HG03039 (cell line): ENCODE results near the gene DPH6.

ENCODE experiments used
- ATAC-seq: cut with Tn5 transposase; IDR thresholded peaks from one replicate; pipeline ENCODE4 v1.9.1; 2021; ENCODE audit warnings: mild to moderate bottlenecking, moderate library complexity; ENCODE audit not compliant: unreplicated experiment

The DPH6 gene

GRCh38 chr15:35487417-35487816 lies 58.5 kb downstream of the DPH6 start:
- no peak for ATAC-seq

DNA sequence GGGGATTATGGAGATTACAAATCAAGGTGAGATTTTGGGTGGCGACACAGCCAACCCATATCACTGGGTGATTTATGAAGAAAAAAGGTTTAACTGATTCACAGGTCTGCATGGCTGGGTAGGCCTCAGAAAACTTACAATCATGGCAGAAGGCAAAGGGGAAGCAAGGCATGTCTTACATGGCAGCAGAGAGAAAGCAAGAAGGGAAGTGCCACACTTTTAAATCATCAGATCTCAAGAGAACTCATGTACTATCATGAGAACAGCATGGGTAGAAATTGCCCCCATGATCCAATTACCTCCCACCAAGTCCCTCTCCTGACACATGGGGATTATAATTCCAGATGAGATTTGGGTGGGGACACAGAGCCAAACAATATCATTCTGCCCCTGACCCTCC lies 59.7 kb downstream of the DPH6 start:
- ATAC-seq, result no peak

- ATAC-seq, result no peak
Measured at GRCh38 chr15:35485411-35485810, 60.6 kb downstream of the DPH6 start.

GRCh38 chr15:35484231-35484945 lies 61.6 kb downstream of the DPH6 start:
- no peak for ATAC-seq

- no peak for ATAC-seq
Measured at GRCh38 chr15:35481992-35482391, 64.0 kb downstream of the DPH6 start.

DNA sequence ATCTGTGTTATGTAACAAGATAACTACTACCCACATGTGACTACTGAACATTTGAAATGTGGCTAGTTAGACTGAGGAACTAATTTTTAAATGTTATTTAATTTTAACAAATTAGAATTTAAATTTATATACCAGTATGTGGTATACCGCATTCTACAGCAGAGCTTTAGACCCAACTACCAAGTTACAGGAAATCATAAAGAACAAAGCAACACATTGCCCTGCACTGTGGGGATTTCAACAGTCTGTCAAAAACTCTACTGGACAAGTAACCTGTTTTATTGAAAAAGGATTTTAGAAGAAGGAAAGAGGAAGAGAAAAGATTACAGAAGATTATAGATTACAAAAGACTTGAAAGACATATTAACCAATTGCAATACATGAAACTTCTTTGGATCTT lies 64.9 kb downstream of the DPH6 start:
- no peak for ATAC-seq

DNA sequence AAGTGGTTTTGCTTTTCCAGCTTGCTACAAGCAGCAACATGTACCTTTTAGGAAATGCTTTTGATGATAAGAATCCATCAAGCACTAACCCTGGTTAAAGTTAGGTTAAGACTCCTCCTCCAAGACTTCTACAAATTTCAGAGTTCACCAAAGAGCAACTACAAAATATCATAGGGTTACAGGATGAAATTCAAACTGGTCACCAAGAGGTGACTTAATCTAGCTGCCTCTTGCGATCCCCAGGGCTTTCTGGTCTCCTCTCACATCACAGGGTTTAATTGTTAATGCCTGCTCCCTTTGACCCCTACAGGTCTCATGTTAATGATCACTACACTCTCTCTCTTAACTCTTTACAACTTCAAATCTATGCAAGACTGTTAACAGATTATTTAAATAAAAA lies 66.5 kb downstream of the DPH6 start:
- no peak for ATAC-seq

- ATAC-seq, result no peak
Measured at GRCh38 chr15:35477312-35478262, 68.4 kb downstream of the DPH6 start.

GRCh38 chr15:35471024-35471423 lies 74.9 kb downstream of the DPH6 start:
- no peak for ATAC-seq

- no peak for ATAC-seq
Measured at GRCh38 chr15:35470441-35470840, 75.5 kb downstream of the DPH6 start.

- no peak for ATAC-seq
Measured at GRCh38 chr15:35466476-35466875, 79.5 kb downstream of the DPH6 start.

DNA sequence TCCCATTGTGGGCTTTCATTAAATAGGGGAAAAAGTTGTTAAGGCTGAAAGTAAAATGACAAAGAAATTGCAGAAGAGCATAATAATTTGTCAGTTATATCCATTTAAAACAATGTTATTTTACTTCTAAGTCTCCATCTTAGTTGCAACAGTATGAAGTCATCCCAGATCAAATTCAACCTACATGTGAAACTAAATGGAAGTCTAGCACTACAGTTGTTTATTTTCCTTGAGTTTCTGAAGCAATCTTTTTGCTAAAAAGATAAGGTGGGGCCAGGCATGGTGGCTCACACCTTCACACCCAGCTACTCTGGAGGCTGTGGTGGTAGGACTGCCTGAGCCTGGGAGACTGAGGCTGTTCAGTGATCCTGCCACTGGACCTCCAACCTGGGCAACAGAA lies 80.2 kb downstream of the DPH6 start:
- no peak for ATAC-seq

- no peak for ATAC-seq
Measured at GRCh38 chr15:35460616-35461015, 85.3 kb downstream of the DPH6 start.

DNA sequence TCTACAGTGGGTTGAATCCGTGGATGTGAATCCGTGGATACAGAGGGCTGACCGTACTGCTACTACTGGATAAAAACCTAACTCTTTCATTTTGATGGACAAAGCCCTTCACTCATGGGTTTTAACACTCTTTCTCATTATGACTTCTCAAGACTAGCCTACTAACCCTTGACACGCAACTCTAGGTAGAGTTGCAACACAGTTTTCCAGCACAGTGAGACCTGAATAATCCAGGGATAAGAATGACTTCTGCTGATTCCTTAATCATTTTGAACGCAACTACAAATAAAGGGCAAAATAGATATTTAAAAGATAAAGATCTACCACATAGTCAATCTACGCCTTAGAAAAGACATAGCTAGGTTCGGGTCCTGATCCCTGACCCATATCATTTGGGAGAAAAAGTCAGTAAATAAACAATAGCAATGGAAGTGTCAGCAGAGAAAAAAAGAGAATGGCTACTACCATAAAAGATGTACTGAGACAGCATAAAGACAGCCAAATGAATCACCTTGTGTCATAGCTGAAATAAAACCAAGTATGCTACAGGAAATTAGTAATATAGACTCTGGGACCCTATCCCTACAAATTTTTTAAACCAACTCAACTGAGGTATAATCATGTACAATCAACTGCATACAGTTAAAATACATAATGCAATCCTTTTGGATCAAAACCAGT lies 87.6 kb downstream of the DPH6 start:
- ATAC-seq, result no peak

DNA sequence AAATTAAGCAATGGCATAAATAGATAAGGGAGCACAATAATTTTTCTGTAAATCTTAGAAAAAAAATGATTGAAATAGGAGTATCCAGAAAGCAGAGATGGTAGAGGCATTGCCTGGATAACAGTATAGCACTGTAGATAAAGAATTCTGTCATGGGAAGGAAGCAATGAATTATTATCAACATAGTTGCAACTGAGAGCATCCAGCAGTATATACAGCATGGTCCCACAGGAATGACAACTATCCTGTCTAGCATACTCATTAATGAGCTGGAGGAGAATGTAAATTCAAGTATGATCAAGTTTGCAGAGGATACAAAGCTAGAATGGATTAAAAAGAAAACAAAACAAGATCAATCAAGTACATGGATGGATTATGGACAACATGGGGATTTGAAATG lies 90.8 kb downstream of the DPH6 start:
- no peak for ATAC-seq

DNA sequence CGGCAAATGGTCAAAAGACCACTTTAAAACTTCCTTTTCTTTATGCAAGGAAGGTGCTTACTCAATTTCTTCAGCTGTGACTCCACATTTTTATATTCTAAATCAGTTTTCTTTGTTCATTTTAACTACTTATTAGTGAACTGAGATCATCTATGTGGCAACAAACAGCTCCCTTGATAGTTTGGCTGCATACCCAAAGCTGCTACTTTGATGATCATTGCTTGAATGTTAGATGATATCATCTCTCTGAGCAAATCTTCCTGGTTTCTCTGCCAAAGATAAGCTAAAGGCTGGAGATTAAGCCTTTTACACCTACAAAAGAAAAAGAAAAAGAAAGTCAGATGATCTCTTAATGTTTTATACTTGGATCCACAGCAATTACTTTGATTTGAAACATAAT lies 95.5 kb downstream of the DPH6 start:
- ATAC-seq, result no peak

- ATAC-seq, result no peak
Measured at GRCh38 chr15:35448294-35448693, 97.7 kb downstream of the DPH6 start.

DNA sequence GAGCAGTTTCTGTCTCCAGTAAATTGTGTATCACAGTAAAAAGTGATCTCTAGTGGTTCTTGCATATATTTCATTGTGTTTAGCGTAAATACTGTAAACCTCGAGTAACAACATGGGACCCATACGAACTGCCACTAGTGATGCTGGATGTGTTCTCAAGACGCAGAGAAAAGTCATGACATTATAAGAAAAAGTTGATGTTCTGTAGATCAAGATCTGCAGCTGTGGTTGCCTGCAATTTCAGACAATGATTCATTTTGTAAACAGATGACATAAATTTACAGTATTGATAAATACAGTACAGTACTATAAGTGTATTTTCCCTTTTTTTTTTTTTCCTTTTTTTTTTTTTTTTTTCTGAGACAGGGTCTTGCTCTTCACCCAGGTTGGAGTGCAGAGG lies 100.1 kb downstream of the DPH6 start:
- no peak for ATAC-seq

DNA sequence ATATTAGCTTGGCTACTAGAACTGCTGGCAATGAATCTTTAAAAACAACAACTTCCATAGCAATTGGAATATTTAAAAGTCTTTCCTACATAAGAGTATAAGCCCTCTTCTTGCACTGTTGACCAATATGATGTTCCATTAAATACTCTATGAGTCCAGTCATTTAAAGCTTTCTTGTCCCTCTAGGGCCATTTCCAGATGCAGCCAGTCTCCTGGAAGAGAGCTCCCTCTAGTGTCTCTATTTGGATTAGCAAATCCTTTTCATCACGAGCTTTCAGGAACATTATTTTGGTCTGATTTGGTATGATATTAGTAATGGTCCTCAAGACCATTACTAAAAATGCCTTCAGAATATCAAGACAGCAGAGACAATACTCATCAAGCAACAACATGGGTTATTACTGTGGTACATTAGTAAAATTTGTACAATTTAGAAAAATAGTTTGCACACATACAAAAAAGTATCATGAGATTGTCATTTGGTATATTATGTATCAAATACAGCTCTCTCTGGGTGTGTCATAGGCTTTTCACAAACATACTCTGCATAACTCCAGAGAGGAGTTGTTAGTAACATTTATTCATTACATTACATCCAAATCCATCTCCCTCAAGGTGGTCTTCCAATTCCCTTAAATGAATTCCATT lies 101.3 kb downstream of the DPH6 start:
- no peak for ATAC-seq

DNA sequence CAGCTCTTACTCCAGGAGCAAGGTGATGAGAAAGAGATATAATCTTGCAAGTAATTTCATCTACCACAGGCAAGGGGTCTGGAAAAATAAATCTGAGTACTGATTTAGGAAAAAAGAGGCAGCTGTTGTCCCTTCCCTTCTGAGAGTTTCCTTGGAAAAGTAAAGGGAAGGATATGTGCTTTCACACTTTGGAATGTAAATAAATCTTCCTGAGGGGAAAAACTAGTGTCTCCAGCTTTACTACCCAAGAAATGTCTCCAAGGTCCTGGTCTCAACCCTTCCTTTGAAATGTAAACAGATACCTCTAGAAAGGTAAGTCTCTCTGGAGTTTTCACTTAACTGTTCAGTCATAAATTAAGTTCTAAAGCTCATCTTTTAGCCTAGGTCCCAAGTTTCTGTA lies 102.6 kb downstream of the DPH6 start:
- no peak for ATAC-seq

- ATAC-seq, result no peak
Measured at GRCh38 chr15:35442742-35443141, 103.2 kb downstream of the DPH6 start.
